Stimulated activated CD4-positive, alpha-beta T cell treated with anti-CD3 and anti-CD28 coated beads, Interleukin-12 subunit alpha, Interleukin-12 subunit beta, amount 100 ng/mL, for 48 hours (primary cell): ENCODE measurements around the gene FGF23.
"Not testable (repeated sequence)": the region's sequence is repeated elsewhere in the genome, so short reads cannot be mapped to it uniquely, and the experiment has no call there.

Source experiments
- DNase-seq, 3 donors: peaks; one replicate each; pipeline ENCODE4 v3.0.0-alpha.2; 2020; ENCODE audit warnings: low read depth in 2 of 3, low spot score in 1 of 3

Gene FGF23

GRCh38 chr12:4379405-4379804, at the start of gene FGF23:
FGF23 (minus strand) TSS chr12:4379712; CDS start chr12:4379582, 130 bp downstream.
- no peak for DNase-seq

GRCh38 chr12:4424422-4424821, 44.9 kb upstream of the FGF23 start:
- DNase-seq, result no peak

DNA sequence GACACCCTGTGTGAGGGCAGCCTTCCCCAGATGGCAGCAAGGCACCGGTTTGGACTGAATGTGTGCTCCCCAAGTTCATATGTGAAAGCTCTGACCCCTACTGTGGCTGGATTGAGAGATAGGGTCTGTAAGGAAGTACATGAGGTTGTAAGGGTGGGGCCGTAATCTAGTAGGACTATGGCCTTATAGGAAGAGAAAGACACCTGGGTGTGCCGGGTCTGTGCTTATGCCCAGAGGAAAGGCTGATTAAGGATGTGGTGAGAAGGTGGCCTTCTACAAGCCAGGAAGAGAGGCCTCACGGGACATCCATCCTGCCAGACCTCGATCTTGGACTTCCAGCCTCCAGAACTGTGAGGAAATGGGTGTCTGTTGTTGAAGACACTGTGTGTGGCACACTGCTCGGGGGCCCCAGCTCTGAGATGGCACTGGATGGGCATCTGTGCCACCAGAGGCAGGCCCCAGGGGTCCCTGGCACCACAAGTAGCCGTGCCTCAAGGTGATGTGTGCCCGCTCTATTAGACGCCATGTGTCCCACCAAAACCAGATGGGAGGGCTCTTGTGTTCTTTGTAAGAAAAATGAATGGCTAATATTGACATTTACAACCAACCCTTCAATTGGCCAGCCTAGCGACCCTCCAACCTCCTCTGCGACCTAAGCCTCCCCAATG, 44.1 kb upstream of the FGF23 start:
- DNase-seq, result no peak

DNA sequence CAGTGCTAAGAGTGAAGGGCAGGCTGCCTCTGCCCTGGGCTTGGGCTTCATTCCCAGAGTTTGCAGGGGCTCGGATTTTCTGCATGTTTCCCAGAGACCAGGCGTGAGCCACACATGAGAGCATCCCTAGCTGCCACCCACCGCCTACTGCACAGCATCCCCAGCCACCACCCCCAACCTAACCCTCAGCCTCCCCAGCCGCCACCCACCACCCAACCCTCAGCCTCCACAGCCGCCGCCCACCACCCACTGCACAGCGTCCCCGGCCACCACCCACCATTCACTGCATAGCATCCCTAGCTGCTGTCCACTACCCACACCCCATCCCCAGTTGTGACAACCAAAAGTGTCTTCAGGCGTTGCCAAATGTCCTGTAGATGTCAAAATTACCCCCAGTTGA, 43.5 kb upstream of the FGF23 start:
- DNase-seq, result no peak

GRCh38 chr12:4421590-4422031, 42.1 kb upstream of the FGF23 start:
- DNase-seq, result peak in 1 of 3 donors; percentile 59

DNA sequence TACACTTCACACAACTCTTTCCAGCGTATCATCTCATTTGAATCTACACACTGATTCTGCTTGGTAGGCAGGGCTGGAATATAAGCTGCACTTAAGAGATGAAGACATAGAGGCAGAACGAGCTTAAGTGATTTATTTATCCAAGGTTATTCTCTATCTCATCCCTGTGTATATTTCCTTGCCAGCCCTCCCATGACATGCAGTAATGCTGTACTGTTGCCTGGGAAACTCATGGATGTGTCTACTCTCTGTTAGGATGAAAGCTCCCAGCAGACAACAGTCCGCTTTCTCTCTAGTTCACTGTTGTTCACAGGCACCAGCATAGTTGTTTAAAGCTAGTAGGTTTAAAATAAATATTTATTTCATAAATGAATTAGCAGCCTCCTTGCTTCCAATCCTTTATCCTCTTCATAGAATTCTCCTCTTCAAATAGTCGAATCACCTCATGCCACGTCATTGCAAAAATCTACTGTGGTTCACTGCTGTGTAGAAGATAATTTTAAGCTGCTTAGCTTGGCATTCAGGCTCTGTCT, 40.7 kb upstream of the FGF23 start:
- DNase-seq, result no peak

DNA sequence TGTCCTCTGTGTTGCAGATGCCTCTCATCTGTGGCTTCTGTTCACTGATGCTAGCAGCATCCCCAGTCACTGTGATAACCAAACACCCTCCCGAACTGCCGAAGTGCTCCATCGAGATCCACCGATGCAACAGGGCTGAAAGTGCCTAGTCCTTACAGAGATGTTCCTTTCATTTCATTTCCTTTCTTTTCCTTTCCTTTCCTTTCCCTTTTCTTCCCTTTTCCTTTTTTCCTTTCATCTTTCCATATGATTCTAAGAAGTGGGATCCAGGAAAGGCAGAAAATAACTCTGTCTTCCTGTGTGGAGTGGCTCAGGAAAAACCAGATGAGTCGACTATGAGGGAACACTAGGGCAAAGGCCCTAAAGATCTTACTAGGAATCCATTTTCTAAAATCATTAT, 39.4 kb upstream of the FGF23 start:
- no peak for DNase-seq

- no peak for DNase-seq
Observed at GRCh38 chr12:4417936-4418335, 38.4 kb upstream of the FGF23 start.

GRCh38 chr12:4417455-4417854, 37.9 kb upstream of the FGF23 start:
- no peak for DNase-seq

GRCh38 chr12:4416276-4416675, 36.8 kb upstream of the FGF23 start:
- DNase-seq, result no peak

DNA sequence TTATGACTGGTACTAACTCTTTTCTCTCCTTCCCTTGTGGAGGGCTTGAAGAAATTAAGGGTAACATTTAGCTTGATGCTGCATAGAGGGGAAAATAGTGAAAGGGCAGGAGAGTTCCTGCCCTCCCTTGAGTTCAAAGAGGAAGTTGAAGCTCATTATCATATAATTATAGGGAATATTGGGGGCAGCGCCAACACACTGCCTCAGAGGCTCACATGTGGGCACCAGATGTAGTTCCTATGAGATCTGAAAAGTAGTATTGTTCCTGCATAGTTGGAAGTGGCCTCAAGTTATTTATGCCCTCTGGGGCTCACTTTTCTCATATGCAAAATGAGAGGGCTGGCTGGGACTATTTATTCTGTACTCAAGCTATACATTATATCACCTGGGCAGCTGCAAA, 33.0 kb upstream of the FGF23 start:
- DNase-seq, result no peak

GRCh38 chr12:4412056-4412455, 32.5 kb upstream of the FGF23 start:
- DNase-seq, result no peak

- DNase-seq, result no peak
Observed at GRCh38 chr12:4407136-4407535, 27.6 kb upstream of the FGF23 start.

DNA sequence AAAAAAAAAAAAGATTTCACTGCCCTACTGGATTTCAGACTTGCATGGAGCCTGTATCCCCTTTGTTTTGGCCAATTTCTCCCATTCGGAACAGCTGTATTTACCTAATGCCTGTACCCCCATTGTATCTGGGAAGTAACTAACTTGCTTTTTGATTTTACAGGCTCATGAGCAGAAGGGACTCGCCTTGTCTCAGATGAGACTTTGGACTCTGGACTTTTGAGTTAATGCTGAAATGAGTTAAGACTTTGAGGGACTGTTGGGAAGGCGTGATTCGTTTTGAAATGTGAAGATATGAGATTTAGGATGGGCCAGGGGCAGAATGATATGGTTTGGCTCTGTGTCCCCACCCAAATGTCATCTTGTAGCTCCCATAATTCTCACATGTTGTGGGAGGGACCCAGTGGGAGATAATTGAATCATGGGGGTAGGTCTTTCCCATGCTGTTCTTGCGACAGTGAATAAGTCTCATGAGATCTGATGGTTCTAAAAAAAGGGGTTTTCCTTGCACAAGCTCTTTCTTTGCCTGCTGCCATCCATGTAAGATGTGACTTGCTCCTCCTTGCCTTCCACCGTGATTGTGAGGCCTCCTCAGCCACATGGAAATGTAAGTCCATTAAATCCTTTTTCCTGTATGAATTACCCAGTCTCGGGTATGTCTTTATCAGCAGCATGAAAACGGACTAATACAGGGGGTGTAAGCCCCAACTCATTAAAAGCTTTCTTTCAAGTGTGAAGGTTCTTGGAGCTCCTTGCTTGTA, 25.5 kb upstream of the FGF23 start:
- DNase-seq, result not testable (repeated sequence)

DNA sequence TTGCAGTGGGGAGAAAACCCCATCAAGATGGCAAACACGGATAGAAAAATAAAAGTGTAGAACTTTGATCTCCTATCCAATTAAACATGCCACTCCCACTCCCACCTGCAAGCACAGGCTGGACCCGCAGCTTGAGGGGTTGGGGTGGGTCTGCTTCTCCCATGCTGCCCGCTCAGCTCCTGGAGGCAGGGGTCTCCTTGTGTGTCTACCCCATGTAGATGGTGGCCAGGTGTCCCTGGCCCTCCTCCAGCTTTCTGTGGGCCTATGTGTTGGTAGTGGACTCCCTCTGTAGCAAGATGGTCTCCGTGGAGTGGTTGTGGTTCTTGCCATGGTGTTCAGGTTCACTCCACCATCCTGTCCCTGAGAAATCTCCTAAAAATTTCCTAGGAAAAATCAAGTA, 23.5 kb upstream of the FGF23 start:
- DNase-seq, result no peak

- DNase-seq, result no peak
Observed at GRCh38 chr12:4401117-4401516, 21.6 kb upstream of the FGF23 start.

DNA sequence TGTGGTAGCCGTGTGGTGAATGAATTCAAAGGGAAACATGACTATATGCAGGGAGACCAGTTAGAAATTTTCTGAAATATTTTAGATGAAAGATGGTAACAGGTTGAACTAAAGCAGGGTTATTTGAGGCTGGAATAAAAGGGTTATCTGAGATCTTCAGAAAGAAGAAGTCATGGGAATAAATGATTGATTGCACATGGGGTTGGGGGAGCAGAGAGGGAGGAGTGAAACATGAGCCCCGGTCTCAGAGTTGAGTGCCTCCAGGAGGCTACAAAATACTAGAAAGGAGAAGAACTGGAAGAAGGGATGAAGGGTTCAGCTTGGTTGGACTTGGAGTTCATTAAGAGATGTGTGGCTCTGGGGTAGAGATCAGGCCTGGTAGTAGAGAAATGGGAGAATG, 16.3 kb upstream of the FGF23 start:
- DNase-seq, result no peak

- DNase-seq, result no peak
Observed at GRCh38 chr12:4393211-4393610, 13.7 kb upstream of the FGF23 start.

GRCh38 chr12:4392223-4392742, 12.8 kb upstream of the FGF23 start:
- DNase-seq, result no peak

DNA sequence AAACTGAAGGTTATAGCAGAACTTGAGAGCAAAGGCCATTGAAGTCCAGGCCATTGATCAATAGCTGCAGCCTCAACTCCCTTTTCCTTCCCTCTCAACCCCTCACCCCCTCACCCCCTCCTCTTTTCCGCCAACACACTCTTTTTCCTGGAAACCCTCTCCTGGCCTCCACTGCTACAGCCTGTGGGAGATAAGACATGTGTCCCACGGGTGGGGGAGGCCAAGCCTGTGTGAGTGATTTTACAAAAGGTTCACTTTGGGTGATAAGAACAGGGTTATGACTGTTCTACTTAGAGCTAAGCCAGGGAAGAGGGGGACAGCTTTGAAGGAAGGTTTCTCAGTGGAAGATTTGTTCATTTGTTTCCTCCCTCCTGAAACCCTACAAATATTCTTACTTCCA, 9.2 kb upstream of the FGF23 start:
- DNase-seq, result no peak

DNA sequence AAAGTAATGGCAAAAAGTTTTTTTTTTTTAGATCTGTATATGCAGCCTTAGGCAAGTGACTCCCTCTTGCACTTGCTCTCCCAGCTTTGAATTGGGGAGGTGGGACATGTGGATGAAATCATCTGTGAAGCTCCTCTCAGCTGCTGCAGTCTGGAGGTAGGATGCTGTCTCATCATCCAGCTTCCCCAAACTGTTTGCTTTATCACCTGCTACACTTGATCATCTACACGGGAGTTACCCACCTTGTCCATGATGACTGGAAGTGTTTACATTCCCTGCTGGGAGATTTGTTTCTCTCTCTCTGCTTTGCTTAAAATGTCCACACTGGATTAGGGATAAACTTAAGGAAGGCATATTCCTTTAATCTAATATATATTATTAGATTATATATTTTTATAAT, 8.5 kb upstream of the FGF23 start:
- no peak for DNase-seq

DNA sequence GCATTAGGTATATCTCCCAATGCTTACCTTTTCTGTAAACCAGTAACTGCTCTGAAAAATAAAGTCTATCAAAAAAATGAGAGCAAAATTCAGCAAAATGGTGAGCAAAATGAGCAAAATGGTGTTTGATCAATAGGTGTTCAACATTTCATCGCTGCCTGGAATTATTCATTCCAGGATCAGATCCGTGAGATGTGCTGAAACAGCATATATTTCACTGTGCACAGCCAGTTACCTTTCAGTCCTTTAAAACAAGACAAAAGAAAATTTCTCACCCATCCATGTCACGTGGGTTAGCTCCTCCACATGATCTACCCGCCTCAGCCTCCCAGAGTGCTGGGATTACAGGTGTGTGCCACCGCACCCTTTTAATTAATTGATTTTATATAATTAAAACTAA, 8.1 kb upstream of the FGF23 start:
- DNase-seq, result no peak
